HUES6 (cell line): ENCODE measurements around the gene RPL41.
"Not testable (repeated sequence)": the region's sequence is repeated elsewhere in the genome, so short reads cannot be mapped to it uniquely, and the experiment has no call there.

Source experiments
- H3K27ac ChIP-seq: 2 replicates; pipeline ENCODE4 v1.7.0; 2013; ENCODE audit warnings: low read depth, mild to moderate bottlenecking, low read length, inconsistent platforms
- H3K27me3 ChIP-seq: 2 replicates; pipeline ENCODE4 v1.6.1; 2013; ENCODE audit warnings: low read length; ENCODE audit not compliant: control insufficient read depth, insufficient read depth
- H3K36me3 ChIP-seq: 2 replicates; pipeline ENCODE4 v1.6.1; 2013; ENCODE audit warnings: low read length; ENCODE audit not compliant: control insufficient read depth, insufficient read depth
- H3K4me1 ChIP-seq: 2 replicates; pipeline ENCODE4 v1.6.1; 2013; ENCODE audit warnings: low read length; ENCODE audit not compliant: control insufficient read depth, insufficient read depth
- H3K4me3 ChIP-seq: 2 replicates; pipeline ENCODE4 v1.5.1; 2013; ENCODE audit warnings: low read depth, low read length
- H3K9ac ChIP-seq: one replicate; pipeline ENCODE4 v1.6.1; 2013; ENCODE audit warnings: mild to moderate bottlenecking, low read length
- H3K9me3 ChIP-seq: 2 replicates; pipeline ENCODE4 v1.6.1; 2013; ENCODE audit warnings: low read depth, low read length; ENCODE audit not compliant: control insufficient read depth, insufficient read depth

RPL41 gene

GRCh38 chr12:56103066-56103711, 13.2 kb upstream of the RPL41 start:
- H3K9me3 ChIP-seq = no peaks in the 10 kb centered on the region
- no peaks in the 10 kb centered on the region for H3K27me3 ChIP-seq
- H3K4me1 ChIP-seq = peaks cover 16% of the 10 kb centered on the region
- H3K9ac ChIP-seq = peak overlapping the region; percentile 81
- H3K36me3 ChIP-seq = peaks cover 71% of the 10 kb centered on the region
- no peak overlapping the region for H3K27ac ChIP-seq
- H3K4me3 ChIP-seq = peak overlapping the region; percentile 96

DNA sequence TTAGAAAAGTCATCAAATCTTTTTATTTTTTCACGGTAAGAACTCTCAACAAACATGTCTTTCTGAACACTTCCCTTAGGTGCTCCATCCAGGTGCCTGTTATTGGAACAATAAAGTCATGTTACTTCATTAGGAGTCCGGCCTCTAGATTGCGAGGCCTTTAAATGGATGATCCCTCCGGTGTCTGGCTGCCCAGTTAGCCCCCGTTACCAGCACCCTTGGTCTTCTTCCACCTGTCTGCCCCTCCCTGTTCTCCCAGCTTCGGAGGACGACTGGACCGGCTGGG, 12.7 kb upstream of the RPL41 start:
- Histone ChIP-seq H3K4me3 (peak overlapping the region; percentile 96), H3K4me1 (peaks cover 16% of the 10 kb centered on the region), H3K36me3 (peaks cover 71% of the 10 kb centered on the region), H3K27me3 (no peaks in the 10 kb centered on the region), H3K9me3 (no peaks in the 10 kb centered on the region), H3K9ac (peak overlapping the region; percentile 81), H3K27ac (no peak overlapping the region)

DNA sequence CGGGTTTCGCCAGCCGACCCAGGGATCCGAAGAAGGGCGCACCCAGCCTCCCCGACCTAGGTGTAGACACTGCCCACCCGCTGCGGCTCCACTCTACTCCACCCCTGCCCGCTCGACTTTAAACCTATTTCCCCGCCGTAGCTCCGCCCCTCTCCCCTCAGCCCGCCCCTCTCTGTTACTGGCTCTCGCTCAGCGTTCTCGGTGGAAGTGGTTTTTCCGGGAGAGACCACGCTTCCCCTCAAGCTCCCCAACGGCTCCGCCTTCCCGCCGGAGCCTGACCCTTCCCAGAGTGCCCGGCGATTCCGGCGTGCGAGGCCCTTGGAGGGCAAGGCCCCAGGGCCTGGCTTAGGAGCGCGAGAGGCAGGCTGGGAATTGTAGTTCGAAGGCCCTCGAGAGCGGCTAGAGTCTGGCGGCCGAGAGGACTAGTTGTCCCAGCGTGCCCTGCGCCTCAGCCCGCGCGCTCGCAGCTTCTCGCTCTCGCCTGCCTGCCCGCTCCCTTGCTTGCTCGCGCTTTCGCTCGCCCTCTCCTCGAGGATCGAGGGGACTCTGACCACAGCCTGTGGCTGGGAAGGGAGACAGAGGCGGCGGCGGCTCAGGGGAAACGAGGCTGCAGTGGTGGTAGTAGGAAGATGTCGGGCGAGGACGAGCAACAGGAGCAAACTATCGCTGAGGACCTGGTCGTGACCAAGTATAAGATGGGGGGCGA, 12.2 kb upstream of the RPL41 start, which contains the start of gene PA2G4:
TSS of gene PA2G4 (plus strand) at position 451 of the 706 bp plus-strand sequence. CDS start at position 630, 179 bp downstream.
- Histone ChIP-seq H3K9ac (peak within 1 kb of the TSS; percentile 98), H3K36me3 (peaks cover 71% of the 10 kb centered on the region), H3K9me3 (no peaks in the 10 kb centered on the region), H3K27ac (peak within 1 kb of the TSS; percentile 90), H3K4me1 (peaks cover 16% of the 10 kb centered on the region), H3K27me3 (no peaks in the 10 kb centered on the region), H3K4me3 (peak within 1 kb of the TSS; percentile 96)

DNA sequence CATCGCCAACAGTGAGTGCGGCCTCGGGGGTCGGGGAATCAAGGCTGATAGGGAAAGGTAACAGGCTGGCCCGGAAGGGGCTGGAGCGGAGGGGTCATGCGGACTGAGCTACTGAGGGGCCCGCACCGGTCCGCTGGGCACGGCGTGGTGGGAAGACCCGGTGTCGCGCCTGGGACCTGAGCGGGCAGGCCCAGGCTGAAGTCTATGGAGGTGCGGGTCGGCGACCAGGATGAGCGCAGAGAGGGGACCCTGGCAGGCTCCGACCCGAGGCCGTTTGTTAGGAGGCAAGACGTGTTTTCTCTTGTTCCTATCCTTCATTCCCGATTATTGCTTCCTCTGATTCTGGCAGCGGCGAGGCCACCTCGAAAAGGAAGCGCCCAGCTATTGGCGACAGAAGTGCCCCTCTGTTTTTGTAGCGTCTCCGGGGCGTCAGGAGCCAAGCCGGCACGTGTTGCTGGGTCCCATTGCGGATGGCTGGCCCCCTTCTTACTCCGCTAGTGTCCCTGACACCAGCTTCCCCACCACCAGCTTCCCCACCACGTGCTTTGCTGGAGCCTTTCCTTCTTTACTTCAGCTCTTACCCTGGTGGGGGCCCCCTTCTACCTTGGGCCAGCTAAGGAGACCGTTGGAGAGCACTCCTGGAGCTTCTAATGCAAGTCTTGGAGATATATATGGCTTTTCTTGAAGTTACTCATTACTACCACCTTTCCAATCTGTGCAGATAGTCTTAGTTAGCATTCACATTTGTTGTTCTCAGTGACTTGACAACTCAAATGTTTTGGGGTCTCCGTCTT, 11.4 kb upstream of the RPL41 start:
- H3K4me1 ChIP-seq = peaks cover 16% of the 10 kb centered on the region
- no peaks in the 10 kb centered on the region for H3K9me3 ChIP-seq
- peak overlapping the region; percentile 96 for H3K4me3 ChIP-seq
- peaks cover 71% of the 10 kb centered on the region for H3K36me3 ChIP-seq
- no peaks in the 10 kb centered on the region for H3K27me3 ChIP-seq
- H3K27ac ChIP-seq = peak overlapping the region; percentile 90
- H3K9ac ChIP-seq = peak overlapping the region; percentile 98

GRCh38 chr12:56105609-56105902, 10.9 kb upstream of the RPL41 start:
- H3K27ac ChIP-seq = 0 out of 2 replicates have a peak overlapping the region, but pooled peaks have one; percentile 90
- H3K36me3 ChIP-seq = peaks cover 74% of the 10 kb centered on the region
- H3K9ac ChIP-seq = peak overlapping the region; percentile 98
- H3K27me3 ChIP-seq = no peaks in the 10 kb centered on the region
- H3K4me1 ChIP-seq = peaks cover 16% of the 10 kb centered on the region
- peak overlapping the region; percentile 96 for H3K4me3 ChIP-seq
- H3K9me3 ChIP-seq = no peaks in the 10 kb centered on the region

GRCh38 chr12:56107242-56107641, 9.2 kb upstream of the RPL41 start:
- Histone ChIP-seq H3K36me3 (peaks cover 73% of the 10 kb centered on the region), H3K9ac (no peak overlapping the region), H3K4me1 (peaks cover 16% of the 10 kb centered on the region), H3K4me3 (no peak overlapping the region; the same call in 1 of the 2 replicates), H3K27me3 (no peaks in the 10 kb centered on the region), H3K27ac (no peak overlapping the region), H3K9me3 (no peaks in the 10 kb centered on the region)

- H3K9me3 ChIP-seq = no peaks in the 10 kb centered on the region
- no peaks in the 10 kb centered on the region for H3K27me3 ChIP-seq
- peaks cover 9% of the 10 kb centered on the region for H3K4me1 ChIP-seq
- no peak overlapping the region for H3K4me3 ChIP-seq
- H3K9ac ChIP-seq = no peak overlapping the region
- peaks cover 82% of the 10 kb centered on the region for H3K36me3 ChIP-seq
- H3K27ac ChIP-seq = no peak overlapping the region
Measured at GRCh38 chr12:56110571-56110970, 5.9 kb upstream of the RPL41 start.

GRCh38 chr12:56114084-56114483, 2.3 kb upstream of the RPL41 start:
- Histone ChIP-seq H3K4me3 (no peak overlapping the region), H3K36me3 (peaks cover 60% of the 10 kb centered on the region), H3K9me3 (no peaks in the 10 kb centered on the region), H3K27me3 (no peaks in the 10 kb centered on the region), H3K4me1 (peaks cover 4% of the 10 kb centered on the region; the same call in 1 of the 2 replicates), H3K9ac (no peak overlapping the region), H3K27ac (no peak overlapping the region)

DNA sequence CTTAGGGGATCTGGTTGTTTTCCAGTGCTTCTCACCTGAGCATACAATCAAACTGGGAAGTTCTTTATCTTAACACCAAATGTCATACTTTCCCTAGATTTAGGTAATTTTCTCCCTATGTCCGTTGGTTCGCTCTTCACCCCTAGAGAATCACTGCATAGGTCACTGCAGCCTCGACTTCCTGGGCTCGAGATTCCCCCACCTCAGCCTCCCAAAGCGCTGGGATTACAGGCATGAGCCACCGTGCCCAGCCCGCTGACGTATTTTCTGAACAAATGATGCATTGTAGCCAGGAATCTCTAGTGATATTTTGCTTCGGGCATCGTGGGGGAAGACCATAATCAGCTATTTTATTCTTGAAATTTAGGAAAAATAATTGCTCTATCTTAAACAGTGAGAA, 1.1 kb upstream of the RPL41 start:
- peaks cover 12% of the 10 kb centered on the region for H3K4me1 ChIP-seq
- H3K36me3 ChIP-seq = peaks cover 48% of the 10 kb centered on the region
- peak overlapping the region; percentile 75; the same call in 1 of the 2 replicates for H3K27ac ChIP-seq
- peak overlapping the region; percentile 95 for H3K9ac ChIP-seq
- no peaks in the 10 kb centered on the region for H3K27me3 ChIP-seq
- peak overlapping the region; percentile 69 for H3K4me3 ChIP-seq
- H3K9me3 ChIP-seq = no peaks in the 10 kb centered on the region

- Histone ChIP-seq H3K27ac (peak overlapping the region; percentile 75), H3K9ac (peak overlapping the region; percentile 95), H3K4me3 (peak overlapping the region; percentile 82), H3K4me1 (peaks cover 12% of the 10 kb centered on the region), H3K36me3 (peaks cover 46% of the 10 kb centered on the region)
- H3K27me3 ChIP-seq, H3K9me3 ChIP-seq: not testable (repeated sequence)
Measured at GRCh38 chr12:56117082-56117706, 761 bp downstream of the RPL41 start.
